Adrenal gland (tissue), 5 donors: ENCODE results near the gene SLC46A3.

Experiments used
- CTCF ChIP-seq, 6 experiments: fragments of 450-650 bp in 4 of 6; fragments of 200-600 bp in 2 of 6; sonication (generic) in 1 of 6; IDR thresholded peaks; 1 replicate in 5 of 6; 2 replicates in 1 of 6; pipeline versions ENCODE4 v1.5.1 to v1.8.0; 2016 to 2021; ENCODE audit warnings: antibody characterized with exemption in 6 of 6, mild to moderate bottlenecking in 2 of 6, moderate library complexity in 1 of 6
- POLR2A ChIP-seq, 2 donors: fragments of 450-650 bp; IDR thresholded peaks; one replicate each; pipeline ENCODE4 v1.6.1; 2017; ENCODE audit warnings: antibody characterized with exemption in 2 of 2, mild to moderate bottlenecking in 2 of 2, moderate library complexity in 1 of 2
- donor health status: DM: no; HTN: no; CAD: no.

- TF ChIP-seq CTCF (IDR thresholded peaks at IDR 0.05) (no peak), POLR2A (IDR thresholded peaks at IDR 0.05) (no peak)
Observed at GRCh38 chr13:28659621-28659970, 59.2 kb downstream of the SLC46A3 start.
